Gastrocnemius medialis (tissue), 4 donors: ENCODE results near the gene CILP2. TPM values are rescaled to one million over a fixed set of nuclear protein-coding genes. Genes with fewer than 3 reads are reported as not detected.

Experiments
- ATAC-seq, 2 donors: fragments of 150-250 bp; one replicate each; pipeline ENCODE4 v1.9.1; 2016
- DNase-seq, 2 donors: peaks; one replicate each; pipeline ENCODE4 v3.0.0-alpha.2; 2019
- H3K27ac ChIP-seq, 4 donors: fragments of 200-600 bp; sonication (generic); 1 replicate in 1 of 4; 2 replicates in 3 of 4; pipeline ENCODE4 v1.5.1; 2016 to 2018; ENCODE audit warnings: mild to moderate bottlenecking in 2 of 4, moderate library complexity in 1 of 4
- H3K27me3 ChIP-seq, 3 donors: fragments of 200-600 bp; sonication (generic) in 2 of 3; 1 replicate in 1 of 3; 2 replicates in 2 of 3; pipeline versions ENCODE4 v1.5.1 to v1.6.0; 2016 to 2019; ENCODE audit warnings: mild to moderate bottlenecking in 1 of 3, moderate library complexity in 1 of 3
- H3K36me3 ChIP-seq, 2 donors: fragments of 200-600 bp; sonication (generic) in 1 of 2; one replicate each; pipeline ENCODE4 v1.5.1; 2017 to 2018
- H3K4me1 ChIP-seq, 2 donors: fragments of 200-600 bp; sonication (generic) in 1 of 2; one replicate each; pipeline ENCODE4 v1.5.1; 2016 to 2017; ENCODE audit warnings: mild to moderate bottlenecking in 2 of 2
- H3K4me3 ChIP-seq, 4 donors: fragments of 200-600 bp; sonication (generic) in 3 of 4; 1 replicate in 1 of 4; 2 replicates in 3 of 4; pipeline ENCODE4 v1.5.1; 2016 to 2019; ENCODE audit warnings: mild to moderate bottlenecking in 2 of 4
- H3K9me3 ChIP-seq, 3 donors: fragments of 200-600 bp; sonication (generic) in 2 of 3; 1 replicate in 1 of 3; 2 replicates in 2 of 3; pipeline ENCODE4 v1.5.1; 2016 to 2019
- POLR2A ChIP-seq, 2 donors: fragments of 450-650 bp; IDR thresholded peaks; one replicate each; pipeline ENCODE4 v1.6.1; 2017; ENCODE audit warnings: antibody characterized with exemption in 2 of 2, mild to moderate bottlenecking in 2 of 2, moderate library complexity in 2 of 2
- in situ Hi-C, 4 donors: fragments of 200-750 bp; cut with MboI; loops; one replicate each; pipeline versions ENCODE4 v1.15.0 to v1.8.0; 2017; ENCODE audit warnings: low sequenced_read_pairs in 4 of 4
- intact Hi-C: fragments of 100-400 bp; cut with DNase I; formaldehyde crosslinking; loops from one replicate; pipeline ENCODE4 v1.15.1; 2023; ENCODE audit warnings: low total_unique reads
- total RNA-seq, 4 donors: library from RNA; depleted of rRNA; stranded (reverse); fragments of >200 nt; gene quantifications; one replicate each; pipeline versions ENCODE4 v1.1.0 to v1.2.3, GENCODE V29; 2016
- TF ChIP-seq, protein P1 (sequence below), 5 experiments: fragments of 450-650 bp in 3 of 5; fragments of 200-600 bp in 2 of 5; sonication (generic) in 2 of 5; IDR thresholded peaks in 4 of 5; conservative IDR thresholded peaks in 1 of 5; 1 replicate in 4 of 5; 2 replicates in 1 of 5; pipeline ENCODE4 v1.5.1; 2016 to 2019; ENCODE audit warnings: antibody characterized with exemption in 5 of 5, mild to moderate bottlenecking in 3 of 5, moderate library complexity in 3 of 5

Gene CILP2
- total RNA-seq, 4 donors from 2014 or later, result 3.2 TPM; not detected in 3

GRCh38 chr19:19578252-19578651, 40.2 kb downstream of the CILP2 start:
- TF ChIP-seq, protein P1, sequence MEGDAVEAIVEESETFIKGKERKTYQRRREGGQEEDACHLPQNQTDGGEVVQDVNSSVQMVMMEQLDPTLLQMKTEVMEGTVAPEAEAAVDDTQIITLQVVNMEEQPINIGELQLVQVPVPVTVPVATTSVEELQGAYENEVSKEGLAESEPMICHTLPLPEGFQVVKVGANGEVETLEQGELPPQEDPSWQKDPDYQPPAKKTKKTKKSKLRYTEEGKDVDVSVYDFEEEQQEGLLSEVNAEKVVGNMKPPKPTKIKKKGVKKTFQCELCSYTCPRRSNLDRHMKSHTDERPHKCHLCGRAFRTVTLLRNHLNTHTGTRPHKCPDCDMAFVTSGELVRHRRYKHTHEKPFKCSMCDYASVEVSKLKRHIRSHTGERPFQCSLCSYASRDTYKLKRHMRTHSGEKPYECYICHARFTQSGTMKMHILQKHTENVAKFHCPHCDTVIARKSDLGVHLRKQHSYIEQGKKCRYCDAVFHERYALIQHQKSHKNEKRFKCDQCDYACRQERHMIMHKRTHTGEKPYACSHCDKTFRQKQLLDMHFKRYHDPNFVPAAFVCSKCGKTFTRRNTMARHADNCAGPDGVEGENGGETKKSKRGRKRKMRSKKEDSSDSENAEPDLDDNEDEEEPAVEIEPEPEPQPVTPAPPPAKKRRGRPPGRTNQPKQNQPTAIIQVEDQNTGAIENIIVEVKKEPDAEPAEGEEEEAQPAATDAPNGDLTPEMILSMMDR (IDR thresholded peaks at IDR 0.05 in 4 of 5, conservative IDR thresholded peaks at IDR 0.05 in 1 of 5), result no peak
- TF ChIP-seq POLR2A (IDR thresholded peaks at IDR 0.05), result no peak
- no peaks in the 10 kb centered on the region for H3K36me3 ChIP-seq

DNA sequence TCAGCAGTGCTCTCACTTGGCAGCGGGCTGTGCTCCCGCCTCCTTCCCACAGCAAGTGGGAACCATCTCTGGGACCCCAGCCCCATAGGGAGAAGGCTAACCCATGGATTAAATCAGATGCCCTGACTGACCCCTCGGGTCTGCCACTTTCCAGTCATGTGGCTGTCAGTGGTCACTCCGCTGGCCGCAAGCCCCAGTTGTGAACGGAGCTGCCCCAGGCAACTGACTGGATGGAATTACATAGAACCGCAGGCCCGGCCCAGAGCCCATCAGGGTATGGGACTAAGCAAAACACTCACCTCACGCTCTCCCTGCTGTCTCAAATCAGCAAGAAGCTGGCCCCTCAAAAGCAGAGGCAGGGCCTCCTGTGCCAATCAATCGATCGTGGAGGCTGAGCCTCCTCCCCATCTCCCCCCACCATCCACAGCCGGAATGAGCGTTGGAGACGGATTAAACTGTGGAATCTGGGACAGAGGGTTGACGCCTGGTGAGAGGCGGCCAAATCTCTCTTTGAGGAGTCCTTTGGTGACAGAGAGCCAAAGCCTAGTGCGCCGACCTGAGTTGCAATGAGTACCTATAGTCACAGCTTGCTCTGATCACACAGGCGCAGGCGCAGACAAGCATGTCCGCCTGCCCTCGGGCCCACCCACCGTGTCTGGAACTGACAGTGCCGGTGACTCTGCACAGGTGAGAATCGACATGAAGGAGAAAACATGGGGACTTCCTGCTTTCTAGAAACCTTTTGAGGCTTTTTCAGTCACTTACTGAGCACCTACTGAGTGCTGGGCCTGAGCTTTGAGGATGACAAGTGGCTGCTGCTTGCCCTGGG, 41.7 kb downstream of the CILP2 start:
- H3K4me1 ChIP-seq, result no peaks in the 10 kb centered on the region
- intact Hi-C loops (no loop called here), in situ Hi-C loops (no loop called here)
- no peaks in the 10 kb centered on the region for H3K9me3 ChIP-seq
- H3K36me3 ChIP-seq, result no peaks in the 10 kb centered on the region
- H3K27ac ChIP-seq, result no peak overlapping the region
- no peak for ATAC-seq
- H3K27me3 ChIP-seq, result no peaks in the 10 kb centered on the region
- H3K4me3 ChIP-seq, result no peak overlapping the region
- no peak for DNase-seq
- TF ChIP-seq POLR2A (IDR thresholded peaks at IDR 0.05), result no peak
- TF ChIP-seq, protein P1 (IDR thresholded peaks at IDR 0.05 in 4 of 5, conservative IDR thresholded peaks at IDR 0.05 in 1 of 5), result no peak

More at GRCh38 chr19:19578252-19578651, 40.2 kb downstream of the CILP2 start:
- H3K4me3 ChIP-seq, result no peak overlapping the region
- DNase-seq (no peak), ATAC-seq (no peak)
- H3K9me3 ChIP-seq, result no peaks in the 10 kb centered on the region
- no peak overlapping the region for H3K27ac ChIP-seq
- intact Hi-C loops, result no loop called here
- H3K27me3 ChIP-seq, result no peaks in the 10 kb centered on the region
- no peaks in the 10 kb centered on the region for H3K4me1 ChIP-seq
- in situ Hi-C loops, result no loop called here

DNA sequence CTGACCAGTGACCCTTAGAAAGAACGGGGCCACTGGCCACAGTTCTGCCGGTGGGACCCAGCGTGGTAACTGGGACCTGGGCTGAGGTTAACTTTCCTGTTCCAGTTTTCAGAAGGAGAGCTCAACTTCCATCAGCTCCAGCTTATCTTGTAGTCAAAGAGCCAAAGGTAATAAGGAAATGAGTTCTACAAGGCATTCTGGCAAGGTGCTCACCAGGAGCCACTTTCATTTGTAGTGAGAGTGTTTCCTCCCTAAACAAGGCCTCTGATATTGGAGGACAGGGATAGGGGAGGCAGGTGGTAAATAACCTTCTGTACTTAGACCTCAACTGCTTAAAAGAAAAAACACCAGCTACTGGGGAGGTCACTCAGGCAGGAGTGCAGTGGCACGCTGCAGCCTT, 42.4 kb downstream of the CILP2 start:
- ATAC-seq (no peak), DNase-seq (no peak)
- no peaks in the 10 kb centered on the region for H3K27me3 ChIP-seq
- H3K36me3 ChIP-seq, result no peaks in the 10 kb centered on the region
- in situ Hi-C loops, result no loop called here
- intact Hi-C loops, result no loop called here
- no peaks in the 10 kb centered on the region for H3K4me1 ChIP-seq
- TF ChIP-seq POLR2A (IDR thresholded peaks at IDR 0.05), result no peak
- TF ChIP-seq, protein P1 (IDR thresholded peaks at IDR 0.05 in 4 of 5, conservative IDR thresholded peaks at IDR 0.05 in 1 of 5), result no peak
- H3K4me3 ChIP-seq, result no peak overlapping the region
- no peak overlapping the region for H3K27ac ChIP-seq
- H3K9me3 ChIP-seq, result no peaks in the 10 kb centered on the region

DNA sequence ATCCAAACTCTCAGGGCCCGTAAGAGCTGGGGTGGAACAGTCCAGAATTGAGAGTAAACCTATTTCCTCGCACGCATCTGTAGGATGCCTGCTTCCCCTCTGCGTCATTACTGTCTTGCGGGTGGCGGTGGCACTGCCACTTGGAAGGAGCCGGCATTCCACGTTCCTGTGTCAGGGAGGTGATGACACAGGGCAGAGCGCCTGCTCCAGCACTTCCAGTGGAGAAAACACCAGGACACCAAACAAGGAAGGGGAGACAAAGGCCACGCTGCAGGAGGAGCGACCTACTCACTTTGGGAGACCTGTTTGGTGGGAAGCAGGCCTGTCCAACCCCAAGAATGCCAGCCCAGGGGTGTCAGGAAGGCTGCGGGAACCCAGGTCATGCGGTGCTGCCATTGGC, 43.3 kb downstream of the CILP2 start:
- no peaks in the 10 kb centered on the region for H3K36me3 ChIP-seq
- no peak overlapping the region for H3K27ac ChIP-seq
- no peak overlapping the region for H3K4me3 ChIP-seq
- no peak for DNase-seq
- no peaks in the 10 kb centered on the region for H3K27me3 ChIP-seq
- H3K4me1 ChIP-seq, result no peaks in the 10 kb centered on the region
- in situ Hi-C loops, result no loop called here
- ATAC-seq, result no peak
- TF ChIP-seq POLR2A (IDR thresholded peaks at IDR 0.05), result no peak
- TF ChIP-seq, protein P1 (IDR thresholded peaks at IDR 0.05 in 4 of 5, conservative IDR thresholded peaks at IDR 0.05 in 1 of 5), result no peak
- no peaks in the 10 kb centered on the region for H3K9me3 ChIP-seq
- intact Hi-C loops, result no loop called here
